ENCODE measurements around the gene PTGES. TPM values are rescaled to one million over a fixed set of nuclear protein-coding genes. Genes with fewer than 3 reads are reported as not detected.
"Not testable (repeated sequence)": the region's sequence is repeated elsewhere in the genome, so short reads cannot be mapped to it uniquely, and the experiment has no call there.

PTGES gene
- polyA plus RNA-seq, 1 of the 3 experiments (the other 2 are of a cell fraction), result 5.2 TPM

- H3K27ac ChIP-seq (ENCODE audit: low read depth in 2 of 2, low read length in 1 of 2); H3K4me1 ChIP-seq (ENCODE audit: control insufficient read depth in 1 of 2, insufficient read depth in 2 of 2, low read depth in 1 of 2, low read length in 1 of 2); H2AFZ ChIP-seq (ENCODE audit: low read depth); H3K4me2 ChIP-seq; H3K27me3 ChIP-seq (ENCODE audit: insufficient read depth); H4K20me1 ChIP-seq (ENCODE audit: insufficient read depth); H3K79me2 ChIP-seq (ENCODE audit: insufficient read depth); H3K4me3 ChIP-seq (ENCODE audit: low read depth in 2 of 2, low read length in 1 of 2); H3K36me3 ChIP-seq (replicated peaks in 1 of 2; ENCODE audit: control insufficient read depth in 1 of 2, insufficient read depth in 2 of 2, low read length in 1 of 2); H3K9me3 ChIP-seq; POLR2A ChIA-PET; DNase-seq; H3K9ac ChIP-seq; H3F3A ChIP-seq (replicated peaks; ENCODE audit: insufficient read depth); H3K9me2 ChIP-seq: not testable (repeated sequence)
- WGBS (ENCODE audit: low lambda C conversion rate), result 73% methylated on average over 13 of the region's 13 CpGs
- CTCF ChIA-PET, result interaction anchor here (1.4 to 2.4 kb wide), 3 partner anchors 25 to 36 kb away, joined by 5 to 11 read pairs (median 11); no protein-coding TSS in a partner anchor
- TF ChIP-seq FOSL2 (IDR thresholded peaks at IDR 0.05; ENCODE audit: borderline replicate concordance, low read depth) (0 out of 2 replicates have a peak, but pooled peaks have one; percentile 8), TCF12 (IDR thresholded peaks at IDR 0.05) (peak; percentile 43)
Observed at GRCh38 chr9:129762370-129762984, 9.6 kb upstream of the PTGES start.

- no peak overlapping the region for H3K4me2 ChIP-seq
- no peaks in the 10 kb centered on the region for H4K20me1 ChIP-seq (ENCODE audit: insufficient read depth)
- H3K27me3 ChIP-seq (ENCODE audit: insufficient read depth), result no peaks in the 10 kb centered on the region
- no peak for TF ChIP-seq USF2 (IDR thresholded peaks at IDR 0.05; ENCODE audit: borderline replicate concordance, low read depth, low read length)
- no peaks in the 10 kb centered on the region for H3K9me3 ChIP-seq
- H3K79me2 ChIP-seq (ENCODE audit: insufficient read depth), result no peaks in the 10 kb centered on the region
- H3K9ac ChIP-seq, result no peak overlapping the region
- DNase-seq, result no peak
- H3K4me1 ChIP-seq (ENCODE audit: control insufficient read depth in 1 of 2, insufficient read depth in 2 of 2, low read depth in 1 of 2, low read length in 1 of 2), result no peaks in the 10 kb centered on the region; a peak in 1 of 4 replicates
- 74% methylated on average over 6 of the region's 6 CpGs for WGBS (ENCODE audit: low lambda C conversion rate)
- no peak overlapping the region for H3K4me3 ChIP-seq (ENCODE audit: low read depth in 2 of 2, low read length in 1 of 2)
- no peaks in the 10 kb centered on the region for H3K9me2 ChIP-seq
- no peak overlapping the region for H3K27ac ChIP-seq (ENCODE audit: low read depth in 2 of 2, low read length in 1 of 2)
- POLR2A ChIA-PET, result no interaction called here
- no peak overlapping the region for H2AFZ ChIP-seq (ENCODE audit: low read depth)
- no peaks in the 10 kb centered on the region for H3K36me3 ChIP-seq (replicated peaks in 1 of 2; ENCODE audit: control insufficient read depth in 1 of 2, insufficient read depth in 2 of 2, low read length in 1 of 2)
- CTCF ChIA-PET, result interaction anchor here (1.4 kb wide), 1 partner anchor 24 kb away, joined by 5 read pairs; no protein-coding TSS in a partner anchor
- no peaks in the 10 kb centered on the region for H3F3A ChIP-seq (replicated peaks; ENCODE audit: insufficient read depth)
Observed at GRCh38 chr9:129761901-129762369, 9.1 kb upstream of the PTGES start.

- H3K4me3 ChIP-seq (ENCODE audit: low read depth in 2 of 2, low read length in 1 of 2), result no peak overlapping the region
- no peak overlapping the region for H3K27ac ChIP-seq (ENCODE audit: low read depth in 2 of 2, low read length in 1 of 2)
- H3K9ac ChIP-seq, result no peak overlapping the region
- H3K9me2 ChIP-seq, result no peaks in the 10 kb centered on the region
- H3F3A ChIP-seq (replicated peaks; ENCODE audit: insufficient read depth), result no peaks in the 10 kb centered on the region
- no peaks in the 10 kb centered on the region; a peak in 1 of 4 replicates for H3K4me1 ChIP-seq (ENCODE audit: control insufficient read depth in 1 of 2, insufficient read depth in 2 of 2, low read depth in 1 of 2, low read length in 1 of 2)
- no peaks in the 10 kb centered on the region for H4K20me1 ChIP-seq (ENCODE audit: insufficient read depth)
- no peaks in the 10 kb centered on the region for H3K27me3 ChIP-seq (ENCODE audit: insufficient read depth)
- H3K79me2 ChIP-seq (ENCODE audit: insufficient read depth), result no peaks in the 10 kb centered on the region
- DNase-seq, result no peak
- no peak overlapping the region for H2AFZ ChIP-seq (ENCODE audit: low read depth)
- ChIA-PET POLR2A (no interaction called here), CTCF (interaction anchor here (1.4 kb wide), 1 partner anchor 24 kb away, joined by 5 read pairs; no protein-coding TSS in a partner anchor)
- no peak overlapping the region for H3K4me2 ChIP-seq
- H3K9me3 ChIP-seq, result no peaks in the 10 kb centered on the region
- H3K36me3 ChIP-seq (replicated peaks in 1 of 2; ENCODE audit: control insufficient read depth in 1 of 2, insufficient read depth in 2 of 2, low read length in 1 of 2), result no peaks in the 10 kb centered on the region
- WGBS (ENCODE audit: low lambda C conversion rate), result 80% methylated on average over 9 of the region's 11 CpGs
- TF ChIP-seq IRF3 (IDR thresholded peaks at IDR 0.05; ENCODE audit: low read depth, low read length), result no peak
- no peak for TF ChIP-seq RFX5 (IDR thresholded peaks at IDR 0.05; ENCODE audit: low read length)
- TF ChIP-seq FOXM1 (IDR thresholded peaks at IDR 0.05; ENCODE audit: low read depth), result no peak
- no peak for TF ChIP-seq CTCF (IDR thresholded peaks at IDR 0.05)
- TF ChIP-seq GATA2 (CRISPR knock-in tag; IDR thresholded peaks at IDR 0.05), result no peak
- no peak for TF ChIP-seq YY1 (IDR thresholded peaks at IDR 0.05; ENCODE audit: low read depth)
- TF ChIP-seq GABPA (IDR thresholded peaks at IDR 0.05; ENCODE audit: low read depth), result no peak
- TF ChIP-seq NRF1 (IDR thresholded peaks at IDR 0.05; ENCODE audit: low read depth, low read length), result no peak
- TF ChIP-seq USF2 (IDR thresholded peaks at IDR 0.05; ENCODE audit: borderline replicate concordance, low read depth, low read length), result no peak
- TF ChIP-seq RXRA (IDR thresholded peaks at IDR 0.05; ENCODE audit: borderline replicate concordance, low read depth), result no peak
- TF ChIP-seq SMC3 (IDR thresholded peaks at IDR 0.05; ENCODE audit: low read depth, low read length), result no peak
- no peak for TF ChIP-seq RCOR1 (IDR thresholded peaks at IDR 0.05; ENCODE audit: low read length)
- no peak for TF ChIP-seq JUND (IDR thresholded peaks at IDR 0.05)
- no peak for TF ChIP-seq MXI1 (IDR thresholded peaks at IDR 0.05; ENCODE audit: low read depth, low read length)
- TF ChIP-seq POLR2AphosphoS5 (IDR thresholded peaks at IDR 0.05; ENCODE audit: low read depth, low read length), result no peak
Observed at GRCh38 chr9:129761293-129761900, 8.6 kb upstream of the PTGES start.

Data from SK-N-SH (cell line).